NCI-H510A treated with DMSO at 0.1 percent for 48 hours (cell line): ENCODE measurements around the gene DLG2.

ENCODE experiments used
- DNase-seq: peaks from one replicate; lab custom pipeline; 2025; lab: John Stamatoyannopoulos, UW

The DLG2 gene

GRCh38 chr11:84212468-84213390 lies 1414.4 kb downstream of the DLG2 start:
- DNase-seq, result peak; percentile 11

DNA sequence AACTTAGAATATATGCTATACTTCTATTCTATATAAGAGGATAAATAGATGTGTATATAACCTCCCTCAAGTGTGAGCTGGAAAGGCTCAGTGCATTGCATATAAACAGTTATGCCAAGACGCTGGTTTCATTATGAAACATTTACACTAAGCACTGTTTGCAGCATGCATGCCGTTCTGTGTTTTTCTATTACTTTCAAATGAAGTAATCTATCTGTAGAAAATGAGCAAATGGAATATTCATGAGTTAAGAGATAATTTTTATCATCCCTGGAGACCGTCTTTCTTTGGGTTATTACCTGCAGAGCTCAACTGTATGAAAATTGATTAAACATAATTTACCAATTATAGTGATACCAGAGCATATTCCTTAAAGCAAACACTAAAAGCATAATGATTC lies 1415.2 kb downstream of the DLG2 start:
- DNase-seq, result no peak

- no peak for DNase-seq
These were observed 1432.4 kb downstream of the DLG2 start for GRCh38 chr11:84194696-84195095.

DNA sequence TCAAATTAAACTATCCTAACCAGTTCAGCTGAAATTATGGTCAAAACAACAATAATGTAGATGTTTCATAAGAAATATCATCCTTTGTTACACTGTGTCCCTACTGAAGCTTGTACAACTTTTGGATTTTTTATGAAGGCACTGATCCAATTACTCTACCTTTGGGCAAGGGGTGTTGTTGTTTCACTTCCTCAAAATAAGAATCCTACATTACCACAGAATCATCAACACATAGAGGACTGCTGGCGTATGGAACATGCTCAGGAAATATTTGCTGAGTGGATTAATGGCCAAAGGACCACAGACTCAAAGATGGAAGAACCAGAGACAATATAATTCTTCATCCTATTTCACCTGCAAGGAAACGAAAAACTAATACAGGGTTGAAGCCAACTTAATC lies 1433.4 kb downstream of the DLG2 start:
- DNase-seq, result no peak

DNA sequence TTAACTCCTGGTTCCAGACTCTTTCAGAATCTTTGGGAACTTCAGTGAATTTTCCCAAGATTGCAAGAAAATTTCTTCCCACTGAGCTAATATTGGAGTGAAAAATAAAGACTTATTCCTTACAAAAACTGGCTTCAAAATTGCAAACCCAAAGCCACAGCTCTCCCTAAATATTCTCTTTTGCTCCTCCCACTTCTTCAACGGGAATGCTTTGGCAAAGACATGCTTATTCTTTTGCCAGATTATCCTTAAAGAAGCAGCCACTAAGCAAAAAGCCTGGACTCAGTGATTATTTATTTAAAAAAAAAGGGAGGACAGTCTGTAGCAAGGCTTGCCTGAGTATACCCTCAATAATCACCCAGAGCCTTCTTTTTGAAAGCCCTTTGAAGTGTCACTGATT lies 1438.6 kb downstream of the DLG2 start:
- DNase-seq, result no peak

- DNase-seq, result no peak
These were observed 1454.1 kb downstream of the DLG2 start for GRCh38 chr11:84173078-84173477.

DNA sequence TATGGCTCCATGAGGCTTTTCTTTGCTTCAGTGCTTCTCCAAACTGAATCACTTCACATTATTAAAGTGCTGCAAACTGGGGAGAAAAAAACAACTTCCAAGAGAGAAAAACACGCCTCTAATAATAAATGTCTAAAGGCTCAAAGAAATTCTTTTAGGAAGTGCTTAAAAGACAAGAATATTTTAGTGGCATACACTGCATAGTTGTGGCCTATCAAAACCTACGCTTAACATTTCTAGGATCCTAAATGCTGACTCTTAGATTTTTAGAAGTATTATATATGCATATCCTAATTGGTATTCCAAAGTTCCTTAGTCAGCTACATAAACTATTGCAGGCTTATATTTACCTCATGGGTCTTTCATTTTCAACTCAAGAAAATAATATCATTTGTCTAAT lies 1462.0 kb downstream of the DLG2 start:
- DNase-seq, result no peak

- no peak for DNase-seq
These were observed 1462.4 kb downstream of the DLG2 start for GRCh38 chr11:84164728-84165127.

DNA sequence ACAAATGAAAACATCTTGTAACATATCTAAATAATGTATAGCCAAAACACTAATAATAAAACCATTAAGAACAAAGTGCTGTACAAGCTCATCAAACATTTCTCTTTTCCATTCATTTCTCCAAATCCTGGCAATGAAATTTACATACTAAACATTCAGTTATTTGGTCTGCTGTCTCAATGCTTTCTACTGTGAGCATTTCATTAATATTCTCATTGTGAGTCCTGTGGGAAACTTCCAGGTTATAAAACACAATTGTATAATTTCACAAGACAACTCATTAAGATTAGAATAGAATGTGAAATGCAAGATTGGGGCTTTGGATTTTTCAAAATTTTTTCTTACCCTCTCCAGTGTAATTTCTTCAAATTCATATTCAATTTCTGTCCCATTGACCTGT lies 1464.0 kb downstream of the DLG2 start:
- DNase-seq, result no peak

- DNase-seq, result no peak
These were observed 1469.5 kb downstream of the DLG2 start for GRCh38 chr11:84157639-84158038.

DNA sequence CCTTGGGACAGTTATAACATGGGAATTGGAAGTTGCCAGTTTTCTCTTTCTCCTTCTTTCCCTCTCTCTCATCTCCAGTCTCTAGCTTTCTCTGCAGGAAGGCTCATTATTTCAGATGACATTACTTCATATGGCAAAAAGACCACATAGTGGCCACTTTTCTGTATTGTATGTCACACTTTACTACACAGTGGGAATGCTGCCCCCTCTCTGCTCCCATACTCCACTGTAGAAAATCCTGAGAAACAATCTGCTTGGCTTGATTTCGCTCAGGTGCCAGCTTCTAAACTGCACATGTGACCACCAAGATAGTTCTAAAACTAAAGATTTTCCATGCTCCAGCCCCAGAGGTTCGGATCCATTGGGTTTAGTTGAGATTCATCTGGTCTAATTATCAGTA lies 1480.3 kb downstream of the DLG2 start:
- no peak for DNase-seq

GRCh38 chr11:84145616-84146185 lies 1481.4 kb downstream of the DLG2 start:
- DNase-seq, result no peak

DNA sequence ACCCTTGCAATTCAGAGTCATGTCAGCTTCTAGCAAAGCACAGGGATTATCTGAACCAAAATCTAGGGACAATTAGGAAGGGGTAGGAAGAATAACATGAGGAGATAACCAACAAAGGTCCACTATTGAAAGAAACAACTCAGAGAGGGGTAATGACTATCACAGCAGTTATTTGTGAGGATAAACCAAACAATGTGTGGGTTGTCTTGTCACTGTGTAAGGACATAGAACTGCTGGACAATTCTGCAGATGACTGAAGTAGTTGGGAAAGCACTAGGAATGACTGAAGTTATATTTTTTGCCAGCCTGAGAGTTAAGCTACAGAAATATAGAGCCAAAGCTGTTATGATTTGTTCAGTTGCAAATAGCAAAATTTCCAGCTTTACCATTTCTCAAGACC lies 1482.6 kb downstream of the DLG2 start:
- DNase-seq, result no peak

DNA sequence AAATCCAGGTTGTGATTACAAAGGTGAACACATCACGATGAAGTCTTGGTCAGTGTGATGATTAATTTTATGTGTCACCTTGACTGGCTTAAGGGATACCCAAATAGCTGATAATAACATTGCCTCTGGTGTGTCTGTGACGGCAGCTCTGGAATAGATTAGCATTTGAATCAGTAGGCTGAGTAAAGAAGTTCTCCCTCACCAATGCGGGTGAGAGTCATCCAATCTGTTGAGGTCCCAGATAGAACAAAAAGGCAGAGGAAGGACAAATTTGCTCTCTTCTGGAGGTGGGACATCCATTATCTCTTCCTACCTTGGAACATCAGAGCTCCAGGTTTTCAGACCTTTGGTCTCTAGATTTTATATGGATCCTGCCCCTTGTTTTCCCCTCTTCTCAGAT lies 1484.7 kb downstream of the DLG2 start:
- no peak for DNase-seq

DNA sequence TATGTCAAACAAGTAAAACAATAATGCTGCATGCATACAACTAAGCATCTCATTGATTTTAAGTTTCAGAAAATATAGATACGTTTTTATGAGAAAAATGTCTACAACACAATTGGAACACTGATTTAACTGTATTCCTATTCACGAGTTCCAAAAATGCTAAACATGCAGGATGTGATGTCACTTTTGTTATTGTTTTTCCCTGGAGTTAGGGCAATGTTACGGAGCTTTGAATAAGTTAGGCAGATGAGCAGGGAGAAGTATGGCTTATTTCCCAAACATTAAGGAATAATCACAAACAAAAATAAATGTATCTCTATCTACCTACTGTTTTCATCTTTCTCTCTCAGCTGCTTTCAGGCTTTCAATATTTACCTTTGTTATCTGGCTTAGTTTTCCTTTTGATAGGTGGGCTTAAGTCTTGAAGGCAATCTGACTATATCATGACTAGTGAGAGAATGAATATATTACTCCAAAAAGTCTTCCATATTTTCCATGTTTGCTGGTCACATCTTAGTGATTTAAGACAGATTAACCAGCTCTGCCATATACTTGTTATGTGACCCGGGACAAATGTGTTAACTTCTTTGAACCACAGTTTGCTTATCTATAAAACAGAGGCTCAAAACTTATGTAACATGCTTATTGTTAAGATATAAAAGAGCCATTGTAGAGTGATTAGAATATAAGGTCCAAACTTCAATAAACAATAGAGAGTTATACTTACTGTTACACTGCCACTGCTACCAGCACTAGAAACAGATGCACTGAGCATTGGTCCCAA lies 1486.6 kb downstream of the DLG2 start:
- DNase-seq, result no peak

DNA sequence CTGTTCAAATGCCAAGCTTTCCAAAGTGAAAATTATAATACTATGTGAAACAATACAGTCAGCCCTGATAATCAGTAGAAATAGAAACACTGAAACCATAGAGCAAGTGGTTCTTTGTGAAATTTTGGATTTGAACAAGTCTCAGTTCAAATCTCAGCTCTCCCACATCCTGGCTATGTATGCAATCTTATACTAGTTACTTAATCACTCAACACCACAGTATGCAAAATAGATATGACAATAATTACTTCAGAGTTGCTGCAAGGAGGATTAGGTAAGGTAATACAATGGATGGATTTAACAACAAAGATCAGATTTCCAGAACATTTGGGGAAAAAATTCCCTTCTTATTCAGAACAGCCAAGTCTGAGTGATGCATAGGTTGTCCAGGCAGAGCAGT lies 1489.2 kb downstream of the DLG2 start:
- DNase-seq, result no peak

GRCh38 chr11:84137505-84137904 lies 1489.6 kb downstream of the DLG2 start:
- no peak for DNase-seq

DNA sequence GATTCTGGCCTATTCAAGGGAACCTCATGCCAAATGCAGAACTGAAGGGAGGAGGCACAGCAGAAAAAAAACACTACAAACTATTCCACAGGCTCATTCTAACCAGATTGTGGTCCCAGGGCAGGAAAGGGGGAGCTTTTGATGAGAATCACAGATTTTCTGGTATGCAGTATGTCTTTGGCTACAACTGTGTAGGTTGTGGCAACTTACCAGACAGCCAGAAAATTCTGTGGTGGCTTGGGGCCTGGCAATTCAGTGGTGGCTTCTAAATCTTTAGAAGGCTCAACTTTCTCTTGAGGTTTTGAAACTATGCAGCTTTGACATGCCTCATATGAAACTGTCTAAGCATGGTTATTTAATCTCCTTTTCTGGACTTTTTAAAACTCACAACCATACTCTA lies 1490.2 kb downstream of the DLG2 start:
- no peak for DNase-seq

- peak; percentile 13 for DNase-seq
These were observed 1496.3 kb downstream of the DLG2 start for GRCh38 chr11:84130646-84131427.

DNA sequence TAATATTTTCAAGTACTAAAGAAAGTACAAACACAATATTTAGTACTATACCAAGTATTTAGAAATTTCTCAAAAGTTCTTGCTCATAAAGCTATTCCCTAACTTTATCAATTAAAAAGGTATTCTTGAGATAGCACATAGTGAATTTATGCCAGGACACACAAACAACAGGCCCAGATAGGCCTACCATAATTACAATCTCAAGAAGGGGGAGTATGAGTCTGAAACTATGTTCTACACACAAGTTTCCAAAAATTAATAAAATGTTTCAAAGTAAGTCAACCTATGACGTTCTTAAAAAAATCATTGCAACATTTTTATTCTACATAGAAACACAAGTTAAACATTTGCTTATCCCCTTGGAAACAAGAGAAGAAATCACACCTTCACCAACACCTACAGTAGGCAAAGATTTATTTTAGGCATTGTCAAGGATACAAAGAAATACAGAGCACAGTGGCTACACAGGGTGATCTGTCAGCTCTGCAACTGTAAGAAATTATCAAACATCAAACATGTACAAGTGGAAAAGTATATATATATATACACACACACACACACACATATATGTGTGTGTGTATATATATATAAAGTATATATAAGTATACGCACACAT lies 1497.1 kb downstream of the DLG2 start:
- no peak for DNase-seq

GRCh38 chr11:84128840-84129239 lies 1498.3 kb downstream of the DLG2 start:
- DNase-seq, result no peak

GRCh38 chr11:84117394-84117793 lies 1509.8 kb downstream of the DLG2 start:
- no peak for DNase-seq
